HFF-Myc (cell line): ENCODE results near the gene CABP5.

ENCODE experiments used
- DNase-seq: peaks from one replicate; pipeline ENCODE4 v3.0.0-alpha.2; 2011; ENCODE audit warnings: low read depth; ENCODE audit errors: extremely low read depth
- H3K4me3 ChIP-seq: replicated peaks from 2 replicates; pipeline ENCODE4 v1.5.1; 2011; ENCODE audit warnings: low read depth, mild to moderate bottlenecking, control low read depth, low read length
- TF ChIP-seq, protein P1 (sequence below): IDR thresholded peaks from 2 replicates; pipeline ENCODE4 v1.5.1; 2012; ENCODE audit warnings: mild to moderate bottlenecking, low read depth, low read length, control low read depth; ENCODE audit errors: missing control alignments

The CABP5 gene

DNA sequence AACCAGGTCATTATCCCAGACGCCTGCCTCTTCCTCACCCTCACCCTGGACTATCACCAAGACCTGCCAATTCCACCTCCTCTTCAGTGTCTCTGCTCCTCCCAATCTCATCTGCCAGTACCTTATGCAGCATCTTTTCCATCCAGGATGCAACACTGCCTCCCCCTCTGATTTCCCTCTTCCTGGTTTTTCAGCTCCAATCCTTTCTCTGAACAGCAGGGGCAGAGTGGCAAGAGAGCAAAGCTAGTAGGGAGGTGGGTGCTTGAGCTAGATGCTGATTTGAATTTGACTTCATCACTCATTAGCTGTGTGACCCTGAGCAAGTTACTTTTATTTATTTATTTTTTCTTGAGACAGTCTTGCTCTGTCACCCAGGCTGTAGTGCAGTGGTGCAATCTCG lies 25.6 kb upstream of the CABP5 start:
- DNase-seq = no peak
- H3K4me3 ChIP-seq = no peak overlapping the region
- TF ChIP-seq, protein P1, sequence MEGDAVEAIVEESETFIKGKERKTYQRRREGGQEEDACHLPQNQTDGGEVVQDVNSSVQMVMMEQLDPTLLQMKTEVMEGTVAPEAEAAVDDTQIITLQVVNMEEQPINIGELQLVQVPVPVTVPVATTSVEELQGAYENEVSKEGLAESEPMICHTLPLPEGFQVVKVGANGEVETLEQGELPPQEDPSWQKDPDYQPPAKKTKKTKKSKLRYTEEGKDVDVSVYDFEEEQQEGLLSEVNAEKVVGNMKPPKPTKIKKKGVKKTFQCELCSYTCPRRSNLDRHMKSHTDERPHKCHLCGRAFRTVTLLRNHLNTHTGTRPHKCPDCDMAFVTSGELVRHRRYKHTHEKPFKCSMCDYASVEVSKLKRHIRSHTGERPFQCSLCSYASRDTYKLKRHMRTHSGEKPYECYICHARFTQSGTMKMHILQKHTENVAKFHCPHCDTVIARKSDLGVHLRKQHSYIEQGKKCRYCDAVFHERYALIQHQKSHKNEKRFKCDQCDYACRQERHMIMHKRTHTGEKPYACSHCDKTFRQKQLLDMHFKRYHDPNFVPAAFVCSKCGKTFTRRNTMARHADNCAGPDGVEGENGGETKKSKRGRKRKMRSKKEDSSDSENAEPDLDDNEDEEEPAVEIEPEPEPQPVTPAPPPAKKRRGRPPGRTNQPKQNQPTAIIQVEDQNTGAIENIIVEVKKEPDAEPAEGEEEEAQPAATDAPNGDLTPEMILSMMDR = no peak

DNA sequence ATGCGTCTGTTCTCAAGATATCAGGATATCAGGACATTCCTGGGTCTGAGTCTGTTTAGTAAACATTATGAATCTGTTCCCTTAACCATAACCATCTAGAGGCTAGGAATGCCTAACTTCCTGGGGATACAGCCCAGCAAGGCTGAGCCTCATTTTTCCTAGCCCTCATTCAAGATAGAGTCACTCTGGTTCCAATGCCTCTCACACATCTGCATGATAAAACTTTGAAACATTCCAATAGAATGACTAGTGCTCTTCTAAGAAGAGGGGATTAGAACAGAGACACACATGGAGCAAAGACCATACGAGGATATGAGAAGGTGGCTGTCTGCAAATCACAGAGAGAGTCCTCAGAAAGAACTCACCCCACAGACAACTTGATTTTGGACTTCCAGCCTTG lies 20.6 kb upstream of the CABP5 start:
- no peak overlapping the region for H3K4me3 ChIP-seq
- TF ChIP-seq, protein P1 = no peak
- peak; percentile 9 for DNase-seq

DNA sequence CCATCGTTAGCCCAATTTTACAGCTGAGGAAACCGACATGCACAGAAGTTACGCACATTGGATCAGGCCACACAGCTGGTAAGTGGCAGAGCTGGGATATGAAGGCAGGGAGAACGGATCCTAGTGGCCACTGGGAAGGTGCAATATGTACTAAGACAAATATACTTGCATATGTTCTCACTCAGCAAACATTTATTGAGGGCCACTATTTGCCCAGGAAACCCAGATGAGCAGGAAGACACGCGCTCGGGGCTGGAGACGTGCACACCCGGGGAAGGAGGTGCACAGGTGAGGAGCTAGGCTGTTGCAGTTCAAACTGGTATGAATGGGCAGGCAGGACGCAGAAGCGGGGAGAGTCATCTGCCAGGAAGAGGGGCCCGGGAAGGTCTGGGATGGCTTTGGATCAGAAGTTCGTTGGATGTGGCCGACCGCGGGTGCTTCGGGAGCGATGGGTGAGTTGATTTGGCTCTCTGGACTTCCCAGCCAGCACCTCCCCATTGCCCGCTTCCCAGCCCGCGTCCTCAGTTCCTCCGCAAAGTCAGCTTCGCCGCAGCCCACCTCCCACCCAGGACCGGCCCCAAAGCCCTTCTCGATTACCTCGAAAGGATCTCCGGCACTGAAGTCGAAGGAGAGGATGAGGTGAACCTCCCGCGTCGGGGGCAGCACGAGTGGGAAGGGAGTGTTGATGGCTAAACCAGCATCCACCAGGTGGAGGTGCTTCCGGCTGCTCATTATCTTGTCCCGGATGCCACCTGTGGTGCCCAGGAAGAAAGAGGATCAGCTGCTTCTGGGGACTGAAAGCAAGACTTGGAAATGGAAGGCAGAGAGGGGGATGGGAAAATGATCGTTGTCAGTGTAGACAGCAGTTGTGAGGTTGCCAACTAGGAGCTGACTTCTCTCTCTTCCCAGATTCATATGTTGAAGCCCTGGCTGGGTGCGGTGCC lies 17.8 kb upstream of the CABP5 start:
- DNase-seq = no peak
- no peak overlapping the region for H3K4me3 ChIP-seq
- TF ChIP-seq, protein P1 = no peak

DNA sequence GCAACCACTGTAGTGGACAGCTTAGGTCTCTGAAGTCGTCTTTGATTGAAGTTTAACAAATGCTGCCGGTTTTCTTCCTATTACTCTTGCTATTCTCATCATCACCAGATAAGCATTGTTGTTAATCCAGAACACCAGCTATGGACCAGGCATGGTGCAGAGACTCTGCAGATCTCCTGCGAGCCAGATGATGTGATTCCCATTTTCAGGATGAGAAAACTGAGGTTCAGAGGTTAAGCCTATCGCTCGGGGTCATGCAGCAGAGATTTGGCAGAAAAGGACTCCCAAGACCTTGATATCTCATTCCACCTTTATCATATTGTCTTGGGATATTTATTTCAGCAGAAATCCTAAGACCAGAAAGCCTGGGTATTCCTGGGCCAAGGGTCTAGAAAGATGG lies 16.5 kb upstream of the CABP5 start:
- H3K4me3 ChIP-seq = no peak overlapping the region
- DNase-seq = no peak
- TF ChIP-seq, protein P1 = no peak

DNA sequence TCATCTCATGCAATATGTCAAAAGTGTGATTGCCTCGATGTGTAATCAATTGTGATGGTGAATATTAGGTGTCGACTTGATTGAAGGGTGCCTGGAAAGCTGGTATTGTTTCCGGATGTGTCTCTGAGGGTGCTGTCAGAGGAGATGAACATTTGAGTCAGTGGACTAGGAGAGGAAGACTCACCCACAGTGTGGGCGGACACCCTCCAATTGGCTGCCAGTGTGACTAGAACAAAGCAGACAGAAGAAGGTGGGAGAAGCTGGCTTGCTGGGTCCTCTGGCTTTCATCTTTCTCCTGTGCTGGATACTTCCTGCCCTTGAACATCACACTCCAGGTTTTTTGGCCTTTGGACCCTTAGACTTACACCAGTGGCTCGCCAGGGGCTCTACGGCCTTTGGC lies 15.5 kb upstream of the CABP5 start:
- no peak overlapping the region for H3K4me3 ChIP-seq
- no peak for DNase-seq
- TF ChIP-seq, protein P1 = no peak

DNA sequence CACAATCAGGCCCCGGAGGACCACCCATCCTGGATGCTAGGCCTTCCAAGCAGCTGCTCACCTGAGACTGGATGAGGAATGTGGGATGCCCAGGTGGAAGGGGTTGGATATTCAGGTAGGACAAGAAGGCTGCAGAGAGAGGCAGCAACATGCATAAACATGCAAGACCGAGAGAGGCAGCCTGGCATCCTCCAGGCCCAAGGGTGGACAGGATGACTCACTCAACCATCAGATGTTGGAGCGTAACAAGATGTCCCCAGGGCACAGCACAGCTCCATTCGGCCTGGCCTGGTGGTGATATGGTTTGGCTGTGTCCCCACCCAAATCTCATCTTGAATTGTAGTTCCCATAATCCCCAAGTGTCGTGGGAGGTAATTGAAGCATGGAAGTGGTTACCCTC lies 10.0 kb upstream of the CABP5 start:
- TF ChIP-seq, protein P1 = no peak
- H3K4me3 ChIP-seq = no peak overlapping the region
- DNase-seq = no peak

DNA sequence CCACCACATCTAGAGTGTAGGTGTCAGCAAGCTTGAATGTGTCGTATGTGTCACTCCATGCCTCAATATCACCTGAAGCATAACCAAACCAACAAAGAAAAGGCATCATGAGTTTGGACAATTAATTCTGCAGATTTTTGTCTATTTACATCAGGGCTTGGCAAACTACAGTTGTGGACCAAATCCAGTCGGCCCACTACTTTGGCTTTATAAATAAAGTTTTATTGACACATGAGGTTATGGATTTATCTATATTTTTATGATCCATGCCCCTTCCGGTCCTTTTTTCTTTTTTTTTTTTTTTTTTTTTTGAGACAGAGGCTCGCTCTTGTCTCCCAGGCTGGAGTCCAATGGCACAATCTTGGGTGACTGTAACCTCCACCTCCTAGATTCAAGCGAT lies 9.2 kb upstream of the CABP5 start:
- no peak for DNase-seq
- no peak overlapping the region for H3K4me3 ChIP-seq
- TF ChIP-seq, protein P1 = no peak
